ENCODE measurements around the gene CNOT2. TPM values are rescaled to one million over a fixed set of nuclear protein-coding genes. Genes with fewer than 3 reads are reported as not detected.

Gene CNOT2
- total RNA-seq, 1 experiment from 2014 or later, result 64.7 TPM

Other genes starting within 250 kb of the CNOT2 start
- gene KCNMB4, start 122.9 kb downstream of the CNOT2 start, total RNA-seq (2021), result 21.5 to 23.3 TPM (median 21.5 TPM) in 3 replicates